Hematopoietic multipotent progenitor cell (in vitro differentiated cells): ENCODE measurements around the gene NDUFS6. TPM values are rescaled to one million over a fixed set of nuclear protein-coding genes. Genes with fewer than 3 reads are reported as not detected.

Source experiments
- DNase-seq, 3 donors: peaks; one replicate each; pipeline ENCODE4 v3.0.0-alpha.2; 2011 to 2015; ENCODE audit warnings: low read depth in 2 of 3, low spot score in 2 of 3
- total RNA-seq: library from RNA; depleted of rRNA; stranded (reverse); fragments of >200 nt; gene quantifications from one replicate; pipeline ENCODE4 v1.2.3, GENCODE V29; 2012

NDUFS6 gene
- total RNA-seq, result 31.5 TPM

DNA sequence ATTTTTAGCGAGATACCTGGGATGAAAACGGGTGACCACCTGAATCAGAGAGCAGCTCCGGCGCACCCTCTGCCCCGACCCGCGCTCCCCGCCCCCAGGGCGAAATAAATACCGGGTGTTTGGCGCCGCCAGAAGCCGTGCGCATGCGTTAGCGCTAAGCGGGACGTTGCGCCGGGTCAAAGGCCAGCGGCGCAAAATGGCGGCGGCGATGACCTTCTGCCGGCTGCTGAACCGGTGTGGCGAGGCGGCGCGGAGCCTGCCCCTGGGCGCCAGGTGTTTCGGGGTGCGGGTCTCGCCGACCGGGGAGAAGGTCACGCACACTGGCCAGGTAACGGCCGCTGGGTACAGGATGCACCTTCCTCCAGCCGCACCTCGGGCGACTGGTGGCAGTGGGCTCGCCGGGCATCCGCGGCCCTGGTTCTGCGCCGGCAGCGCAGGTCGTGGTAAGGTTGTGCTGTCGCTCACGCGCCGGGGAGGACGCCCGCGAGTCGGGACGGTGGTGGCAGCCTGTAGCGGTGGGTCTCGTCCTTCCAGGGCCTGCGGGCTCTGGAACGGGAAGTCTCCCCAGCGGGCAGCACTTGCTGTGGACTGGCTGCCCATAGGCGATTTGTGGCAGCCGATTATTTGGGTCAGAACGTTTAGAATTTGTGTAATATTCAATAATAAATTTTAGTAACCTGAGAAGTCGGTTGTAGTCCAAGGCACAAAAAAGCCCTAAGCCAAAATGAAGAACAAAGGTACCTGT is at the start of gene NDUFS6:
Gene NDUFS6, plus strand, starts transcription at position 186 of the 745 bp plus-strand sequence. Its CDS starts 11 bp downstream, at position 197.
- DNase-seq, result peak; percentile 54 to 69 (median 66)

DNA sequence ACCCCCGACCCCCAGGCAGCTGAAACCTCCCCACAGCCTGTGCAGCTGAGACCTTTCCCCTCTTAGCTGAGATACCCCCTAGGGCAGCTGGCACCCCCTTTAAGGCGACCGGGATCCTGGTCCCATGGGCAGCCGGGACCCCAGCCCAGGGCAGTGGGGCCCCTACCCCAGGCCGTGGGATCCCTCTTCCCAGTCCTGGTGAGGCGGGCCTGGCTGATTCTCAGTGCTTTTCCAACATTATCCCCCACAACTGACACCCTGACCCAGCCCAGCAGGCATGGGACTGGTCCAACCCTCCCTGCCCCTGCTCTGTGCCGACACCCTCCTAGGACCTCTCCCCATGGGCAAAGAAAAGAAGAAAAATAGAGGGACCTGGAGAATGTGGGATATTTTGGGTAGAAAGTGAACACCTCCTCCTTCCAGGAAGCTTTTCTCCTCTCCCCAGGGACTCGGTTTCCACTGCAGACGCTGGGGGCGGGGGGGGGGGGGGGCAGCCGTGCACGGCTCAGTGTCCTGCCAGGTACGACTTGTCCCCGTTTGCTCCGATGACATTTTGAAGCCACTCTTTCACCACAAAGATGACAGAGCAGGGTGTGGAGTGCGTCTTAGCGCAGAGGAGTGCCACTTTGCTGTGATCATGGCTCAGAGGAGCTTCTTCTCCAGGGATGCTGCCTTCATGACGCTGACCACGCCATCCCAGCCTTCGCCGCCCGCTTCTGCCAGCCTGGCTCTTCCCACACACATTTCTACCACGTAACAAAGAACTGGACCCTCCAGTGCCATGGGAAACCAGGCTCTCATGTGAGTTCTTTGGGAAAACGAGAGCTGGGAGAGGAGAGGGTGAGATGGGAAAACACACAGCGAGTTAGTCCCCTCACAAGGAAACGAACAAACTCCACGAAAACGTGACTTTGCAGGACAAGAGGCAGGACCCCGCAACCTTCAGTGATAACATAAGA is 49.1 kb upstream of the NDUFS6 start:
- DNase-seq, result no peak

DNA sequence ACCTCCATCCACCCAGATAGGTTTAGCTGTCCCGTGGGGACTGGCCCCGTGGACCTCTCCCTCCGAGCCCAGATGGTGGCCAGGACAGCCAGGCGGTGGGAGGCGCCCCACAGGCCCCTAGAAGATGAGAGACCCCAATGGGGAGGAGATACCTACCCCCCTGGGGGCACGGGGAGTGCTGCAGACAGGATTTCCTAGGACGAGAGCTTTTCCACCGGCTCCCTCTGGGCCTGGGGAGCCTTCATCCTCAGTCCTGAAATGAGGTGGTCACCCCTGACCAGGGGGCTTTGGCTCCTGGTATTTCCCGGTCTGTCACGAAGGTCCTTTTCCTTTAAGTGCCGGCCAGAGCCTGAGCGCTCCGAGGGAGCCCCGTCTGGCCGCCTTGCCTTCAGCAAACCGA is 48.3 kb upstream of the NDUFS6 start:
- DNase-seq, result no peak

DNA sequence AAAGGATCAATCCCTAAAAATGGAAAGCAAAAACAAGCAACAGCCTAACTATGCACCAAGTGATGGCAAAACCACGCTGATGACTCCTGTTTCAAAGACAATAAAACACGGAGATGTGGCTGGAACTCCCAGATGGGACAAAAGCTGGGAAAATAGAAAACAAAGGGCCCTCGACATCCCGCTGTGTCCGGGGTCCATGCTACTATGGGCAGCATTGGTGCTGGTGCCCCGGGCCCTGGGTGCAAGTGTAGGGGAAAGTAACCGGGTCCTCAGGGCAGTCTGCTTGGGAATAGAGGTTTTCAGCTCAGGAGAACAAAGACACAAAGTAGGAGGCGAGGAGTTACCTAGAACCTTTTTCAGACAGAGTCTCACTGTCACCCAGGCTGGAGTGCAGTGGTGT is 47.7 kb upstream of the NDUFS6 start:
- no peak for DNase-seq

DNA sequence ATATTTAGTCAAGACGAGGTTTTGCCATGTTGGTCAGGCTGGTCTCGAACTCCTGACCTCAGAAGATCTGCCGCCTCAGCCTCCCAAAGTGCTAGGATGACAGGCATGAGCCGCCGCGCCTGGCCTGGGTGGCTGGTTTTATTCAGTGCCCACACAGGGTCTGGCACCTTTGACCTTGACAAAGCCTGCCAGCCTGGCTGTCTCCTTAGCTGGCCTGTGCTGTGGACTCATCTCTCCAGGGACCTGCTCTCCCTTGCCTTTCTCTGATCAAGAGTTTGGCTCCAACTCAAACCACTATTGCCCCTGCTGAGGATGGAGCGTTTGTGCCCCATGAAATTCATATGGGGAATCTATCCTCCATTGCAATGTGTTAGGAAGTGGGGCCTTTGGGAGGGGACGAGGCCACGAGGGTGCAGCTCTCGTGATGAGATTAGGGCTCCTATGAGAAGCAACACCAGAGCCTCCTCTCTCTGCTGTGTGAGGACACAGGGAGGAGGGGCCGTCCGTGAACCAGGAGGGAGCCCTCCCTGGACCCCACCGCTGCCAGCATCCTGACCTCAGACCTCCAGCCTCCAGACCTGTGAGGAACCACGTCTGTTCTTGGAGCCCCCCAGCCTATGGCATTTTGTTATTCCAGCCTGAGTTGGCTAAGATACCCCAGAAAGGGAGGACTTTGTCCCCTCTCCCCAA is 46.5 kb upstream of the NDUFS6 start:
- no peak for DNase-seq

DNA sequence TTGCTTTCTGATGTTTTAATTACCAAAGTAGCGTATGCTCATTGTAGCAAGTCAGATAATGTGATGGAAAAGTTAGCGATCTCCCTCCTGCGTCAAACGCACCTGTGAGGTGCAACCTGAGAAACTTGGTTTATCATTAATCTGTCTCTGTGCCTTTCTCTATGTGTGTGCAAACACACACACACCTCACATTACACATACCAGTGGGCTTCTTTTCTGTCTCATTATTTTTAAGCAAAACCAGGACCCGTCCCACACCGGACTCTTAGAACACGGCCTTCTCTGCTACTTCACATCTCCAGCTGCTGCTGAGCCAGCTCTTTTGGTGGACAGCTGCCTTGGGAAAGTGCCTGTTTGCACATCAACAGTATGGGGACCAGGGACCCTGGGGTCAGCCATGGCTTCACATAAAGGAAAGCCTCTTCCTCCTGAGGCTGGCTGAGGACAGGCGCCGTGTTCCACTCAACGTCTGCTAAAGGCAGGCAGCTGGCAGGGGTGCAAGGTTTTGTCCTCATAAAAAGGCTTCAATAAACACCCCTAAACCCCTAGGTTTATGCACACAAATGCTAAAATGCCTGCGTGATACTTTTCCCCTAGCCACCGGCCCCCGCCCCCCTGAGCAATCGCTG is 45.8 kb upstream of the NDUFS6 start:
- DNase-seq, result no peak

DNA sequence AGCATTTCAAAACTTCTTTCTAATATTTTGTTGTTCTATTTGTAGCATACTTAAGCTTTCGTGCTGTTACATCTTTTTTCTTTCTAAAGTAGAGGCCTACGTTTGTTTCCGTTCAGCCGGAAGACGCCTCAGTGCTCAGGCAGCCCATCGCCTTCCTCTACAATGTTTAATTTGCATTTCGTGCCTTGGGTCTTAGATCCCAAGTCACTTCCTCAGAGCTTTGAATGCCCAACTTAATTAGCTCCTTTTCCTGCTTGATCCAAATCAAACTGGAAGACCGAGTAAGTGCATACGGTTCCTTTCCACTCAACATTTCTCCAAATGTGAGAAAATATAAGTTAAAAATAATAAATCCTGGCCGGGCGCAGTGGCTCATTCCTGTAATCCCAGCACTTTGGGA is 44.7 kb upstream of the NDUFS6 start:
- no peak for DNase-seq

DNA sequence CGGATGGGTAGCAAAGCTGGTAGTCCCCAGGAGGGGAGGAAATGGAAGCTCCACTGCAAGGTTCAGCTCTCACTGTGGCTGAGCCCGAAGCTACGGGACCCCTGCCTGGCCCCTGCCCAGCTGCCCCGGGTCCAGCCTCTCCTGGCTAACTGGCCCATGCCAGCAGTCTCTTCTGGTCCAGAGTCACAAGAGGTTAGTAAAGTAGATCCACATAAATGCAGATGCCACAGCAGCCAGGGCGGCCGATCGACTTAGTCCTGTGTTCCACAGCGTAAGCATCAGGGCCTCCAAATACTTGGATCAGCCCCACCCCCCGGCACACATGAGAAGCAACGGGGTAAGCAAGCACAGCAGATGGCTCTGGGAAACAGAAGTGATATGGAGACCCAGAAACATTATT is 43.7 kb upstream of the NDUFS6 start:
- DNase-seq, result no peak

DNA sequence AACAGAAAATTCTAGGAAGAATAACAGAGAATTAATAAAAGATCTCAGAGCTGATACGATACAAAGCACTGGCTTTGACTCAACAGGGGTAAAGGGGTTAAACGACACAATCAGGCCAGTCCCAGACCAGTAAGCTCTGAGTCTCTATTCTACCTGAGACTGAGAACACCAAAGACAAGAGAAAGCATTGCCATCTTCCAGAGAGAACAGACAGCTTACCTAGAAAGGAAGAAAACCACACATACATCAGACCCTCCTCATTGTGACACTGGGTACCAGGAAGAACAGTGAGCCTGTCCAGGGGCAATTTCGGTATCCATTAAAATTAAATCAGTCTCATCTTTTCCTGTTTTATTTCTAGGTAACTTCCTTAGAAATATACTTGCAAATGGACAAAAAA is 42.6 kb upstream of the NDUFS6 start:
- DNase-seq, result no peak

DNA sequence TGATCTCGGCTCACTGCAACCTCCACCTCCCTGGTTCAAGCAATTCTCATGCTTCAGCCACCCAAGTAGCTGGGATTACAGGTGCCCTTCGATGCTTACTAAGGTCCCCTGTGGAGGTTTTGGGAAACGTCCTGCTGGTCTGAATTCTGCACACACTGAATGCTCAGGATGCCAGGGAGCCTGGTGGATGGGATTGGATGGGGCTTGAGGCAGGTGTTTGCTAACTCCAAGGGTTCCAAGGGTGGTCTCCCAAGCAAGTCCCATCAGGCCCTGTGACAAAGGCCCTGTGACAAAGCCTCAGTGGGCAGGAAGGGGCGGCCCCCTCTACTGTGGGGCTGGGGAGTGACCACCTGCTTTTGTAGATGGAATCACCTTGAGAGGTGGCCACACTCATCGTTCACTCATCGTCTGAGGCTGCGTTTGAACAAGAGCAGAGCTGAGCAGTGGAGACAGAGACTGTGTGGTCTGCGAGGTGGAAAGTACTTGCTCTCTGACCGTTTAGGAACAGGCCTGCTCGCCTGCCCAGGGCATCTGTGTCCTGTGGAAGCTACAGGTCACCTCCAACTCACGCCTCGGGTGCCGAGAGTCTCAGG is 41.7 kb upstream of the NDUFS6 start:
- DNase-seq, result no peak

DNA sequence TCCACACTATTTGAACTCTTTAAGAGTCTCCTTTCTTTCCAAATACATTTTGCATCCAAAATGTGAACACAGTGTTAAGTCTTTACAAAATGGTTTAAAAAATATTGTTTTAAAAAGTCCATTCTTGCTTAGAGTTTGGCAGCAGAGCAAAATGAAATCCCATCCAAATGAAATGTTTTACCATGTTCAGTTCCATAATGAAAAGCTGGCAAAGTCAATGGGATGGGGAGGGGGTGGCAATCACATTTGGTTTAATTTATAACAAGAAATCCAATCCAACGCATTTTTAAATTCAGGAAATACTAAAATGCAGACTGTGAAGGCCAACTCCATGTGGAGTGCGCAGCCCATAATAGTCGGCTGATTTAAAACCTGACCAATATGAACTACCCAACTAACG is 41.0 kb upstream of the NDUFS6 start:
- no peak for DNase-seq

DNA sequence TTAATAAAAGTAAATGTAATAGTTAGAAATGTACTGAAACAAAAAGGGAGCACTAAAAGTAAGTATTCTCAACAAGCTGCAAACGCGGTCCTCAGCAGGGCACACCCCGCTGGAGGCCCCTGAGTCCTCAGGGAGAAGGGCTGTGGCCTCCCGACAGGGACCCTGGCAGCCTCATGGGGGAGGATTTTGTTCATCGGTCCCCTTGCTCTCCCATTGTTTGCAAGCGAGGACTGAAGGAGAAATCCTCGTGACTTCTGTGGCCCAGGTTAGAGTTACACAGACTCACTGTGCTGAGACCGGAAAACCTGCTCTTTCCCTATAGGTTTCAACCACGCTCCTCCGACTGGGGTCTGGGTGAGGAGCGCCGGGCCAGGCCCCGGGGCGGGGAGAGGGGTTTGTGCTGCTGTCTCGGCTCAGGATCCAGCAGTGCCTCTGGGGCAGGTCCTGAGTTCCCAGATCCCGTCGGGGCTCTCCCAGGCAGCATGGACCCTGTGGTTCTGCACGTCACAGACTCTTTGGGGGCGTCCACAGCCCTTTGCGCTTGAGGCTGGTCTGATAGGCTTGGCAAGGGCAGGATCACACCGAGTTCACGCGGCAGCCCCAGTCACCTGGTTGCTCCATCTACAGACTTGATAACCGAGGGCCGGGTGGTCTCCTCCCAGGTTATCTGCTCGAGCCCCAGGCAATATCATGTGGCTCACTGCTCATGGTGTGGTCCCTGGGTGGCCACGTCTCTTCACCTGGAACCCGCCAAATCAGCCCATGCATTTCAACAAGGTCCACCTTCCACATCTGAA is 40.4 kb upstream of the NDUFS6 start:
- no peak for DNase-seq

DNA sequence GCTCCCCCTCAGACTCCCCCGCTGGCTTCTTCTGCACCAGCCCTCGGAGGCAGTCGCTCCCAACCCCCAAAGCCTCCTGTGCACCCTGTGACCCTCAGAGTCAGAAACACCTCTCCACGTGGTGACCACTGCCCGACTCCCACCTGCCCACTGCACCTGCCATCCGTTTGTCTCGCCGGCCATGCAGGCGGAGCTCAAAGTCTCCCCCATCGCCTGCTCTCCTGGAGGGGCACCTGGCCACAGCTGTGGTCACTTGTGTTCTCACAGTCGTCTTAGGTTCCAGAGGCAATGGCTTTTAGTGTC is 39.8 kb upstream of the NDUFS6 start:
- DNase-seq, result no peak

DNA sequence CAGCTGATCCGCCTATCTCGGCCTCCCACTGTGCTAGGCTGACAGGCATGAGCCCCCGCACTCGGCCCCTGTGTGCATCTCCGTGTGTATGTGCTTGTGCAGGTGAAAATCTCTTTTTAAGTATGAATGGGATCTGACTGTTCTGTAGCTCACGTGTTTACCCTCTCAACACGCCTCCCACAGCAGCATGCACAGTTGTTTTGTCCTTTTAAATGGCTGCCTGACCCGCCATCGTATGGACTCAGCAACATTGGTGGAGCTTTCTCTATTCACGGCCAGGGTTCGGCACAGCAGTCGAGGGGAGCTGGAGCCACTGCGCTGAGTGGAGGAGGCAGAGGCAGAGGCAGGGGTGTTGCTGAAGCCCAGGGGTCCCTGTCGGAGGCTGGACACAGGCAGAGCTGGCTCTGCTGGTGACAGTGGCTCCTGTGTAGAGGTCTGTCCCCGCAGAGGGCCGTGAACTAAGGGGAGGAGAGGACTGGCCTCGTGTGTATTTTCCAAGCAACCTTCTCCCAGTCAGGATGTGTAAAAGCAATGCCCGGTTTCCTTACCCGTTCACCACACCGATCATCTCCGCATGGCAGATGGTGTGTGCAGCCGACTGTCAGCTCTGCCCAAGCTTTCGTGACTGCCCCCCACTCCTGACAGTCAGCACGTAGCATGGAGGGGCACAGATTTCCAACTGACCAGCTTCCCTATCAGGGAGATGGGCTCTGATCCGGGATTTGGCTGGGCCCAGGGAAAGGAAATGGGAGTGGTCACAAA is 38.9 kb upstream of the NDUFS6 start:
- DNase-seq, result no peak

DNA sequence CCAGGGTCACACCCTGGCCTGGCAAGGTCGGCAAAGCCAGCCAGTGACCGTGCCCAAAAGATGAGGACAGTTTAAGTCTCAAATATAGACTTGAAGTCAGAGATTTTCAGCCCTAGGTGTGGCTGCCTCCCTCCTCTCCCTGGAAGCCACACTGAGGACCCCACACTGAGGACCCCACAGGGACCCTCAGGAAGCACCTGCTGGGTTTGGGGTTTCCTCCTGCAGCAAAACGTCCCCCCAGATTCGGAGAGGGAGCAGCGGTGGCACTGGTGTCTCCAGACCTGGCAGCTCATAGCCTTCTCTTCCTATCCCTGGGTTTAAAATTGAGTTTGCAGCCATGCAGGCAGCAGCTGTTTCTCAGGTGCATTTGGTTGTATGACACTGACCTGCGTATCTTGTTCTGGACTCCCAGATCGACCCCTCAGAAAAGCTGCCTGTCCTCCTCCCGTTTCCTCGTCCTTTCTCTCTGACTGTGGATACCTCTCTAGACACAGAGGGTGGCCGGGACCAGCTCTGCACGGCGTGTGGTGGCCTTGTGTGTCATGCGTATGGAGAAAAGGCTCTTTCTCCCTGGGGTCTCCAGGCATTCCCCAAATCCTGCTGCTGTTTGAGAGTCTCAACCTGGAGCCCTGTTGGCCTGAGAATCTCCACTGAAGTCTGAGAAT is 38.2 kb upstream of the NDUFS6 start:
- no peak for DNase-seq

DNA sequence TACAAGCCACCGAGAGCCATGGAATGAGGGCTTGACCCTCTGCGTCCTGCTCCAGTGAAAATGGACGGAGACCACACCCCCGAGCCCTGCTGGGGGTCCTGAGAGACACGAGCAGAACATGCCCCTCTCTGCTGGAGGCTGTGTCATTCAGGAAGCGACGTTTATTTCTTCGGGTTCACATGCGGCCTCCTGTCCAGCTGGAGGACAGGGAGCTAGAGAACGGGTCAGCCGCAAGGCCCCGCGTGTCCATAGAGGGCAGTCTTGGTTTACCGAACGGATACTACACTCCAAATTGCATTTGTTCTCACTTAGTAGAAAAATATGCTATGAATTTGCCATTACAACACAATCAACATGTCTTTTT is 37.7 kb upstream of the NDUFS6 start:
- DNase-seq, result peak in 2 of 3 donors; percentile 13 to 38

DNA sequence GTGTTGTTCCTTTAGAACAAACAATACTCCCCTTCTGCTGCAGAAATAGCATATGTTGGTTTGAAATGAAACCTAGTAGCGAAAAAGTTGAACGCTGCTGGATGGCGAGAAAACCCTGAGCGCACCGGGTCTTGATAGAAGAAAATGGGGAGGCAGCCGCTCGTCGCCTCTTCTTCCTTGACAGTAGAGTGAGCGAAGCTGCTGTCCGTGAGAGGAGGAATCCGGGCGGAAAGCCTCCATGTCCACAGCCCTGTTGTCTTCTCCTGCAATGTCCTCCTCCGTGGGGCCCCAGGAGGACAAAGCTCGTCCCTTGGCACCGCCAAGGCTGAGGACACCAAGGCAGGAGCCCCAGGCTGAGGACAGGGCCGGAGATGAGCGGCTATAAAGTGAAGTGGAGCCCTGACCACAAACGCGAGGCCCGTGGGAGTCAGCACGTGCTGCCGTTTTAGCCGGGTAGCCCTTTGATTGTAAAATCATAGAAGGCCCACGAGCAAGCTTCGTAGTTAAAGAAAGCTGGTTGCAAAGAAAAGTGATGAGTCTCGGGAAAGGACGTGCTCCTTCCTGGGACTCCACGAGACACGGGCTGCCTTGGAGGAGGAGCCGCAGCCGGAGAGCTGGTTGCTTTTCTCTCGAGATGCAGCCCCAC is 37.1 kb upstream of the NDUFS6 start:
- DNase-seq, result no peak

DNA sequence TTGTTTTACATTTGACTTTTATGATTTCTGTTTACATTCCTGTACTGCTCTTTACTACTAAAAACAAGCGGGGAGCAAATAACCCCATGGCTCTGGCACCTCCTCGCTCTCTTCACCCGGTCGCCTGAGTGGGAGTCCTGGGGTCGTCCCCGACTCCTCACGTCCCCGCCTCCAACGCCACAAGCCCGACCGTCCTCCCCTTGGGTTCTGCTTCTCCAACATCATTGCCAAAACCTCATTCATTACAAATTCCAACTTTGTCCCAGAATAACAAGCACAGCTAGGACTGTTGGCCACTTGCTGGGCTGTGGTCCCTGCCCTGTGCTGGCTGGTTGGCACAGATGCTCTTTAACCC is 36.6 kb upstream of the NDUFS6 start:
- no peak for DNase-seq
